Glutamatergic neuron (in vitro differentiated cells): ENCODE measurements around the gene NR1D2. TPM values are rescaled to one million over a fixed set of nuclear protein-coding genes. Genes with fewer than 3 reads are reported as not detected.

ENCODE experiments used
- DNase-seq: peaks from one replicate; pipeline ENCODE4 v3.0.0; 2022
- H3K27ac Mint-ChIP-seq: one replicate; pipeline ENCODE4 v1.8.0; 2020; ENCODE audit warnings: mild to moderate bottlenecking, mixed read lengths, inconsistent platforms; ENCODE audit not compliant: unreplicated experiment
- H3K27me3 Mint-ChIP-seq: one replicate; pipeline ENCODE4 v1.8.0; 2020; ENCODE audit warnings: mild to moderate bottlenecking, moderate library complexity, mixed read lengths, inconsistent platforms; ENCODE audit not compliant: unreplicated experiment
- H3K36me3 Mint-ChIP-seq: one replicate; pipeline ENCODE4 v1.8.0; 2020; ENCODE audit warnings: mild to moderate bottlenecking, mixed read lengths, inconsistent platforms; ENCODE audit not compliant: unreplicated experiment
- H3K4me1 Mint-ChIP-seq: one replicate; pipeline ENCODE4 v1.8.0; 2020; ENCODE audit warnings: mild to moderate bottlenecking, low read depth, mixed read lengths, inconsistent platforms; ENCODE audit not compliant: unreplicated experiment
- H3K4me3 Mint-ChIP-seq: one replicate; pipeline ENCODE4 v1.8.0; 2020; ENCODE audit warnings: mild to moderate bottlenecking, mixed read lengths, inconsistent platforms; ENCODE audit not compliant: unreplicated experiment
- H3K9me3 Mint-ChIP-seq: one replicate; pipeline ENCODE4 v1.8.0; 2020; ENCODE audit warnings: mild to moderate bottlenecking, moderate library complexity, mixed read lengths, inconsistent platforms; ENCODE audit not compliant: unreplicated experiment
- total RNA-seq: library from RNA; stranded (reverse); fragmentation: NEBNext Ultra II Directional; extraction: Animal tissue kit (Norgen Biotek cat#: 25700); gene quantifications from one replicate; pipeline ENCODE4 v1.2.1, GENCODE V29; 2021; ENCODE audit not compliant: unreplicated experiment
- TF ChIP-seq, protein P1 (sequence below): fragments of 200-600 bp; sonication (generic); IDR thresholded peaks from one replicate; pipeline ENCODE4 v1.5.0; 2021; ENCODE audit not compliant: partially characterized antibody, unreplicated experiment

The NR1D2 gene
- total RNA-seq, 1 donor from 2014 or later = 10.1 TPM

DNA sequence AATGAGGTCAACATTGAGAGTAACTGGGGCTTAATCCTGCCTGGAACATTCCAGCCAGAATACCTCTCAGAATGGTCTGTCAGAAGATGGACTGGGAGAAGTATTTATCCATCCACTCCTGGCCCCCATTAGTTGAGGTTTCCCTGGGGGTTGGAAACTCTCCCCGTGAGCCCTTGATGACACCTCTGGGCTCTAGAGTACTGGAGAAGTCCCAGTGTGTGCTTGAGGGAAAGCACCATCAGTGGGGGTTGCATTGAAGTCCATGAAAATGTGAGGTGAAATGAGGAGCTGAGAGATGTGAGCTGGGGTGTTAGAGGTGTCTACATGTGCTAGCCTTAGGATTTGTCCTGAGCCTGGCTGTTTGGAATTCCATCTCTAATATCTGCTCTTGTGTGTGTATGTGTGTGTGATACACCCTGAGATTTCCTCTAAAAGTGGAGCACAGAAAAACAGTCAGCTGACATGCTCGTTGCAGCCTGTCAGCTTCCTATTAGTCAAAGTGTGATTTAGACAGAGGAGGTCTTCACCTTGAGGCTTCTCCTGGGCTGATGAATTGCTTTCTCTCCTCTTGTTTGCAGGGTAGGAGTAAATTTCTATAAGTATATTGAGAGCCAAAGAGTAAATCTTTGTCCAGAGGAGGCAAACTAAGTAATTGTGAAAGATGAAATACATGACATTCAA lies 67.6 kb downstream of the NR1D2 start:
- TF ChIP-seq, protein P1, sequence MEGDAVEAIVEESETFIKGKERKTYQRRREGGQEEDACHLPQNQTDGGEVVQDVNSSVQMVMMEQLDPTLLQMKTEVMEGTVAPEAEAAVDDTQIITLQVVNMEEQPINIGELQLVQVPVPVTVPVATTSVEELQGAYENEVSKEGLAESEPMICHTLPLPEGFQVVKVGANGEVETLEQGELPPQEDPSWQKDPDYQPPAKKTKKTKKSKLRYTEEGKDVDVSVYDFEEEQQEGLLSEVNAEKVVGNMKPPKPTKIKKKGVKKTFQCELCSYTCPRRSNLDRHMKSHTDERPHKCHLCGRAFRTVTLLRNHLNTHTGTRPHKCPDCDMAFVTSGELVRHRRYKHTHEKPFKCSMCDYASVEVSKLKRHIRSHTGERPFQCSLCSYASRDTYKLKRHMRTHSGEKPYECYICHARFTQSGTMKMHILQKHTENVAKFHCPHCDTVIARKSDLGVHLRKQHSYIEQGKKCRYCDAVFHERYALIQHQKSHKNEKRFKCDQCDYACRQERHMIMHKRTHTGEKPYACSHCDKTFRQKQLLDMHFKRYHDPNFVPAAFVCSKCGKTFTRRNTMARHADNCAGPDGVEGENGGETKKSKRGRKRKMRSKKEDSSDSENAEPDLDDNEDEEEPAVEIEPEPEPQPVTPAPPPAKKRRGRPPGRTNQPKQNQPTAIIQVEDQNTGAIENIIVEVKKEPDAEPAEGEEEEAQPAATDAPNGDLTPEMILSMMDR = no peak
- H3K27ac Mint-ChIP-seq = no peak overlapping the region
- DNase-seq = no peak
- peaks cover 5% of the 10 kb centered on the region for H3K27me3 Mint-ChIP-seq
- no peak overlapping the region for H3K4me3 Mint-ChIP-seq
- no peaks in the 10 kb centered on the region for H3K4me1 Mint-ChIP-seq
- H3K9me3 Mint-ChIP-seq = peaks cover 2% of the 10 kb centered on the region
- no peaks in the 10 kb centered on the region for H3K36me3 Mint-ChIP-seq

DNA sequence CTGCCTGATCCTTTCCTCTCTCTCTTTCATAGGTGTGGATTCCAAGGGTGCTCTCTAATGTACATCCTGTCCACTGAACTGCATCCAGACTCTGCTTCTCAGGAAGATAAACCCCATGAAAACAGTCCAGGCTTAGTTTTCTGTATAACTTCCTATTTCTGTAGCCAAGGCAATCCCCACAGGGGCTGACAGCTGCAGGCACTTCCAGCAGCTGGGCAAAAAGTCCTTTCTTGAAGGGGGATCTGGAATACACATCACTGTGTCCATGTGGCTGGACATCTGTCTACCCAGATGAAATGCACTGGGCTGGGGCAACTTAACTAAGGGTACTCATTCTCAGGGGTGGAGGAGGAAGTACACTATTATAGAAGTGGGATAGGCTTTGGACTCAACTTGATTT lies 72.2 kb downstream of the NR1D2 start:
- Mint-ChIP-seq H3K4me3 (no peak overlapping the region), H3K27me3 (peaks cover 2% of the 10 kb centered on the region), H3K36me3 (no peaks in the 10 kb centered on the region), H3K4me1 (no peaks in the 10 kb centered on the region), H3K27ac (peak overlapping the region; percentile 62), H3K9me3 (peaks cover 2% of the 10 kb centered on the region)
- TF ChIP-seq, protein P1 = no peak
- DNase-seq = no peak

DNA sequence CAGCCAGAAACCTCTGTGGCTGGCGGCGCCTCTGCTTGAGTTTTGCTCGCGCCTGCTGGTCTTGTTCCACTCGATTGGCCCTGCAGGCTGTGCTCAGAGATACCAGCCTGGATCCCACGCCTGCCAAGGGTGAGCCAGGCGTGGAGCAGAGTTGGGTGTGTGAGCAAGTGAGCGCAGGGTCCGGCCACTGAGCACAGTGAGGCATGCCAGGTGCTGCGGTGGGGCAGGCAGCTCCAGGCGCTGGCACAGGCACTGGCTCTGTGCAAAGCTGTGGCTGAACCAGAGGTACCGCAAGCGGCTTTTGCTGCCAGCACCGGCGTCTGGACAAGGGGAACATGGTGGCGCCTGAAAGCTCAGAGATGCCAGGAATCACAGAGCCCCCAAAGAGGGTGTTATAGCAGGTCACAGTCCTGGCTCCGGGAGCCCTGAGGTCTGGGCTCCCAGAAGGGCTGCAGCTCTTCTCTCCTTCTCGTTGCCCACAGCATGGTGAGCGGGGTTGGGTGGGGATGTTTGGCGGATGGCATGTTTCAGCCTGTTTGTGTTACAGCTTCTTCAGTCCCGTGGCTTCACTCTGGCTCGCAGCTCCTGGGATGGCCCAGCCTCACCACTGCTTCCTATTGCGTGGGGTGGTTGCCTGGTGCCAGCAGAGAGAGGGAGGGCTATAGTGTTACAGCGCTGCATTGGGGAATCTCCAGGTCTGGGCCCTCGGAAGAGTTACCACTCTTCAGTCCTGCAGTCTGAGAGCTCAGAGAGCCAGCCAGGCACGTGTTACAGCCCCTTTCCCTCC lies 73.9 kb downstream of the NR1D2 start:
- TF ChIP-seq, protein P1 = no peak
- Mint-ChIP-seq H3K4me1 (no peaks in the 10 kb centered on the region), H3K27me3 (peaks cover 2% of the 10 kb centered on the region), H3K4me3 (no peak overlapping the region), H3K36me3 (no peaks in the 10 kb centered on the region), H3K27ac (no peak overlapping the region), H3K9me3 (peaks cover 2% of the 10 kb centered on the region)
- DNase-seq = no peak

DNA sequence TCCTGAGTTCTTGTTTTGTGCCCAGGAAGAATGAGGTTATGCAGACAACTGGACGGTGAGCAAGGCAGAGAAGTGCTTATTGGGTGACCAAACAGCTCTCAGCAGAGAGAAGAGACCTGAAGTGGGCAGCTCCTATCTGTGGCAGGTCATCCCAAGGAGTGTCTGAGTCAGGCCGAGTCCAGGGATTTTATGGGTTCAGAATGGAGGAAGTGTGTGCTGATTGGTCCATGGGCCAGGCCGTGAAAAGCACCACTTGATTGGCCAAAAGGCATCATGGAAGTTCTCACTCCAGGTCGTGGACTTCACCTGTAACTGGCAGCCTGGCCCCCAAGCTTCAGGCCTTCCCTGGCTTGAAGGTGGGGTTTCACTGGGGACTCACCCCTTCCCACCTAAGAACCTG lies 74.5 kb downstream of the NR1D2 start:
- TF ChIP-seq, protein P1 = no peak
- no peaks in the 10 kb centered on the region for H3K36me3 Mint-ChIP-seq
- peaks cover 2% of the 10 kb centered on the region for H3K27me3 Mint-ChIP-seq
- H3K4me3 Mint-ChIP-seq = no peak overlapping the region
- peaks cover 6% of the 10 kb centered on the region for H3K9me3 Mint-ChIP-seq
- no peak for DNase-seq
- no peaks in the 10 kb centered on the region for H3K4me1 Mint-ChIP-seq
- no peak overlapping the region for H3K27ac Mint-ChIP-seq

DNA sequence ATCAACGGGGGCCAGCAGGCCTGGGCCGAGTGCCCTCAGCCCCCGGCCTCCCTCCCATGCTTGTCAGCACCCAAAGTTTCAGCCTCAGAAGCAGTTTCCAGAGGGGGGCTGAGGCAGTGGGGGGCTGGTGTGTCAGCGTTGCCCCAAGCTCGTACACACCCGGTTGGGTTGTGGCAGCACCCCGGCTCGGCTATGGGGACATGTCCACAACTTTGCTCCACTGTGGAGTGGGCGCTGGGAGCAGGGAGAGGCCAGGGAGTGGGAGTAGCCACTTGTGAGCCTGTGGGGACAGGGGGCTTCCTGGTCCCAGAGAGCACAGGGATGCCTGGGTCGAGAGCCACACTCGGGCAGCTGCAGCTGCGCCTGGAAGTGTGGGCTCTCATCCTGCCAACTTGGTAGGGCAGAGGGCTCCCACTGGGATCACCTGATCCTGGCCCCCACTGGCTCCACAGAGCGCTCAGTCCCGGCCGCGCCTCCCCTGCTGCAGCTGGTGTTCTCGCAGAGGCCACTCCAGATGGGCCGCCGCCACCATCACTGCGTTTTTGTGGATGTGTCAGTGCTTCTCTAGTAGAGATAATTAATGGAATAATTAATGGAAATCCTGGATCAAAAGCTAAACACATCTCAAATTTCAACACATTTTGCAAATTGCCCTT lies 75.1 kb downstream of the NR1D2 start:
- Mint-ChIP-seq H3K4me1 (no peaks in the 10 kb centered on the region), H3K9me3 (peaks cover 6% of the 10 kb centered on the region), H3K27me3 (no peaks in the 10 kb centered on the region), H3K4me3 (no peak overlapping the region), H3K27ac (no peak overlapping the region), H3K36me3 (no peaks in the 10 kb centered on the region)
- TF ChIP-seq, protein P1 = no peak
- DNase-seq = no peak
